H9 (cell line): ENCODE measurements around the gene KIAA1549. TPM values are rescaled to one million over a fixed set of nuclear protein-coding genes. Genes with fewer than 3 reads are reported as not detected.

Experiments
- DNase-seq: peaks from one replicate; pipeline ENCODE4 v3.0.0-alpha.2; 2017
- H2AFZ ChIP-seq: one replicate; pipeline ENCODE4 v1.6.1; 2013; ENCODE audit warnings: mild to moderate bottlenecking, low read length, control low read depth, moderate library complexity
- H2AK5ac ChIP-seq: 2 replicates; pipeline ENCODE4 v1.6.1; 2013; ENCODE audit warnings: low read length, control low read depth, mixed read lengths; ENCODE audit not compliant: insufficient read length
- H2BK120ac ChIP-seq: one replicate; pipeline ENCODE4 v1.6.1; 2013; ENCODE audit warnings: low read depth, mild to moderate bottlenecking, low read length, control low read depth, inconsistent platforms; ENCODE audit not compliant: poor library complexity, severe bottlenecking
- H2BK12ac ChIP-seq: 2 replicates; pipeline ENCODE4 v1.6.1; 2013; ENCODE audit warnings: low read length, control low read depth, mixed read lengths, low read depth; ENCODE audit not compliant: insufficient read length
- H2BK15ac ChIP-seq: 2 replicates; pipeline ENCODE4 v1.6.1; 2013; ENCODE audit warnings: low read depth, low read length, control low read depth
- H2BK20ac ChIP-seq: one replicate; pipeline ENCODE4 v1.6.1; 2013; ENCODE audit warnings: low read depth, mild to moderate bottlenecking, low read length, control low read depth, inconsistent platforms; ENCODE audit not compliant: poor library complexity, severe bottlenecking
- H2BK5ac ChIP-seq: 2 replicates; pipeline ENCODE4 v1.6.1; 2013; ENCODE audit warnings: low read length, control low read depth, mixed read lengths; ENCODE audit not compliant: insufficient read length
- H3K14ac ChIP-seq: 2 replicates; pipeline ENCODE4 v1.6.1; 2013; ENCODE audit warnings: low read length, control low read depth; ENCODE audit not compliant: insufficient read depth
- H3K18ac ChIP-seq: 2 replicates; pipeline ENCODE4 v1.6.1; 2013; ENCODE audit warnings: low read depth, mild to moderate bottlenecking, mixed read lengths, low read length, control low read depth; ENCODE audit not compliant: insufficient read length
- H3K23ac ChIP-seq: 2 replicates; pipeline ENCODE4 v1.6.1; 2013; ENCODE audit warnings: low read length, control low read depth, mixed read lengths, low read depth; ENCODE audit not compliant: insufficient read length
- H3K23me2 ChIP-seq: 2 replicates; pipeline ENCODE4 v1.6.1; 2013; ENCODE audit warnings: low read depth, mild to moderate bottlenecking, mixed read lengths, low read length, control low read depth; ENCODE audit not compliant: insufficient read length, poor library complexity, severe bottlenecking
- H3K27ac ChIP-seq: 2 replicates; pipeline ENCODE4 v1.5.1; 2013; ENCODE audit warnings: low read length, control low read depth, mixed read lengths, low read depth; ENCODE audit not compliant: insufficient read length
- H3K27me3 ChIP-seq: 2 replicates; pipeline ENCODE4 v1.6.1; 2013; ENCODE audit warnings: low read length, control low read depth, inconsistent platforms; ENCODE audit not compliant: insufficient read depth
- H3K4ac ChIP-seq: 2 replicates; pipeline ENCODE4 v1.6.1; 2013; ENCODE audit warnings: low read depth, mild to moderate bottlenecking, control low read depth, inconsistent platforms, low read length, moderate library complexity
- H3K4me1 ChIP-seq: 2 replicates; pipeline ENCODE4 v1.6.1; 2013; ENCODE audit warnings: low read length, control low read depth, inconsistent platforms; ENCODE audit not compliant: insufficient read depth
- H3K4me2 ChIP-seq: 2 replicates; pipeline ENCODE4 v1.6.1; 2013; ENCODE audit warnings: low read length, control low read depth, mixed read lengths; ENCODE audit not compliant: insufficient read length, insufficient read depth
- H3K56ac ChIP-seq: 2 replicates; pipeline ENCODE4 v1.6.1; 2013; ENCODE audit warnings: low read depth, mild to moderate bottlenecking, mixed read lengths, low read length, control low read depth; ENCODE audit not compliant: insufficient read length
- H3K79me1 ChIP-seq: 2 replicates; pipeline ENCODE4 v1.6.1; 2013; ENCODE audit warnings: low read depth, mild to moderate bottlenecking, moderate library complexity, low read length, control low read depth, inconsistent platforms; ENCODE audit not compliant: insufficient read depth, poor library complexity, severe bottlenecking
- H3K79me2 ChIP-seq: 2 replicates; pipeline ENCODE4 v1.6.1; 2013; ENCODE audit warnings: low read length, control low read depth, inconsistent platforms; ENCODE audit not compliant: insufficient read depth
- H3K9ac ChIP-seq: 2 replicates; pipeline ENCODE4 v1.6.1; 2013; ENCODE audit warnings: low read length, control low read depth, mixed read lengths; ENCODE audit not compliant: insufficient read length; ENCODE audit errors: extremely low read depth
- H3K9me3 ChIP-seq: one replicate; pipeline ENCODE4 v1.6.1; 2013; ENCODE audit warnings: low read depth, low read length, inconsistent platforms; ENCODE audit not compliant: control insufficient read depth
- H3T11ph ChIP-seq: one replicate; pipeline ENCODE4 v1.6.1; 2013; ENCODE audit warnings: mild to moderate bottlenecking, low read length, control low read depth, inconsistent platforms
- H4K20me1 ChIP-seq: one replicate; pipeline ENCODE4 v1.6.1; 2013; ENCODE audit not compliant: control insufficient read depth, insufficient read length, insufficient read depth
- H4K5ac ChIP-seq: 2 replicates; pipeline ENCODE4 v1.6.1; 2013; ENCODE audit warnings: low read depth, mild to moderate bottlenecking, mixed read lengths, low read length, control low read depth; ENCODE audit not compliant: insufficient read length
- H4K8ac ChIP-seq: replicated peaks from 2 replicates; pipeline ENCODE4 v1.6.1; 2013; ENCODE audit warnings: low read length, control low read depth, mixed read lengths, low read depth; ENCODE audit not compliant: insufficient read length
- H4K91ac ChIP-seq: 2 replicates; pipeline ENCODE4 v1.6.1; 2013; ENCODE audit warnings: low read depth, mild to moderate bottlenecking, moderate library complexity, mixed read lengths, low read length, control low read depth; ENCODE audit not compliant: insufficient read length
- H3K27ac Mint-ChIP-seq, 3 experiments: 2 replicates in 2 of 3; 3 replicates in 1 of 3; pipeline ENCODE4 v1.8.0; 2020 to 2021; ENCODE audit warnings: mixed read lengths in 3 of 3, mild to moderate bottlenecking in 1 of 3, moderate library complexity in 1 of 3
- H3K27me3 Mint-ChIP-seq: 2 replicates; pipeline ENCODE4 v1.8.0; 2021; ENCODE audit warnings: low read depth, mild to moderate bottlenecking, moderate library complexity, mixed read lengths
- H3K36me3 Mint-ChIP-seq, 3 experiments: 2 replicates in 2 of 3; 3 replicates in 1 of 3; pipeline ENCODE4 v1.8.0; 2020 to 2021; ENCODE audit warnings: low read depth in 3 of 3, mixed read lengths in 3 of 3; ENCODE audit not compliant: insufficient read depth in 1 of 3
- H3K4me1 Mint-ChIP-seq, 2 experiments: 2 replicates each; pipeline ENCODE4 v1.8.0; 2020; ENCODE audit warnings: mixed read lengths in 2 of 2
- H3K4me3 Mint-ChIP-seq, 2 experiments: 2 replicates in 1 of 2; 3 replicates in 1 of 2; pipeline ENCODE4 v1.8.0; 2020 to 2021; ENCODE audit warnings: mild to moderate bottlenecking in 2 of 2, mixed read lengths in 2 of 2, moderate library complexity in 1 of 2
- H3K9me3 Mint-ChIP-seq, 2 experiments: 2 replicates in 1 of 2; 3 replicates in 1 of 2; pipeline ENCODE4 v1.8.0; 2020; ENCODE audit warnings: mild to moderate bottlenecking in 2 of 2, mixed read lengths in 2 of 2, moderate library complexity in 1 of 2
- WGBS: extraction: QIAGEN DNeasy Blood & Tissue Kit; methylation state at CpG from one replicate; pipeline ENCODE4 v1.1.7; 2013; ENCODE audit warnings: missing lambda C conversion rate, low lambda C conversion rate, mixed read lengths; ENCODE audit not compliant: insufficient read length; ENCODE audit errors: extremely low coverage; 5-methylcytosine and 5-hydroxymethylcytosine counted together
- total RNA-seq: library from RNA; stranded (reverse); gene quantifications from 2 replicates; pipeline ENCODE4 v1.2.1, GENCODE V29; 2021
- TF ChIP-seq, protein P1 (sequence below): fragments of 200-600 bp; sonication (generic); conservative IDR thresholded peaks from 3 replicates; pipeline ENCODE4 v1.8.0; 2021; ENCODE audit warnings: antibody characterized with exemption, mild to moderate bottlenecking

The KIAA1549 gene
- total RNA-seq, 1 experiment from 2014 or later = 11.9 TPM

DNA sequence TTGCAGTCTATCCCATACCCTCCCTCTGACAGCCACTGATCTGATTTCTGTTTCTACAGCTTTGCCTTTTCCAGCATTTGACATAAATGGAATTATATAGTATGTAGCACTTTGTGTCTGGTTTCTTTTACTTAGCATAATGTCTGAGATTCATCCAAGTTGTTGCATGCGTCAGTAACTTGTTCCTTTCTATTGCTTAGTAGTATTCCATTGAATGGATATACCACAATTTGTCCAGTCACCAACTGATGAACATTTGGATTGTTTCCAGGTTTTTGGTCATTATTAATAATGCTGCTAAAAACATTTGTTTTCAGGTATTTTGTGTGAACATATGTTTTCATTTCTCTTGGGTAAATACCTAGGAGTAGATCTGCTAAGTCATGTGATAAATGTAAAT lies 6.5 kb upstream of the KIAA1549 start:
- H3K9me3 ChIP-seq = peaks cover 5% of the 10 kb centered on the region

More for the DNA sequence above, 6.5 kb upstream of the KIAA1549 start:
- WGBS = no CpG with 5 or more reads among the region's 1 CpG
- no peak overlapping the region for H4K91ac ChIP-seq
- no peak overlapping the region for H2BK20ac ChIP-seq
- H4K5ac ChIP-seq = no peak overlapping the region
- TF ChIP-seq, protein P1, sequence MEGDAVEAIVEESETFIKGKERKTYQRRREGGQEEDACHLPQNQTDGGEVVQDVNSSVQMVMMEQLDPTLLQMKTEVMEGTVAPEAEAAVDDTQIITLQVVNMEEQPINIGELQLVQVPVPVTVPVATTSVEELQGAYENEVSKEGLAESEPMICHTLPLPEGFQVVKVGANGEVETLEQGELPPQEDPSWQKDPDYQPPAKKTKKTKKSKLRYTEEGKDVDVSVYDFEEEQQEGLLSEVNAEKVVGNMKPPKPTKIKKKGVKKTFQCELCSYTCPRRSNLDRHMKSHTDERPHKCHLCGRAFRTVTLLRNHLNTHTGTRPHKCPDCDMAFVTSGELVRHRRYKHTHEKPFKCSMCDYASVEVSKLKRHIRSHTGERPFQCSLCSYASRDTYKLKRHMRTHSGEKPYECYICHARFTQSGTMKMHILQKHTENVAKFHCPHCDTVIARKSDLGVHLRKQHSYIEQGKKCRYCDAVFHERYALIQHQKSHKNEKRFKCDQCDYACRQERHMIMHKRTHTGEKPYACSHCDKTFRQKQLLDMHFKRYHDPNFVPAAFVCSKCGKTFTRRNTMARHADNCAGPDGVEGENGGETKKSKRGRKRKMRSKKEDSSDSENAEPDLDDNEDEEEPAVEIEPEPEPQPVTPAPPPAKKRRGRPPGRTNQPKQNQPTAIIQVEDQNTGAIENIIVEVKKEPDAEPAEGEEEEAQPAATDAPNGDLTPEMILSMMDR = no peak
- no peaks in the 10 kb centered on the region for H4K20me1 ChIP-seq
- H3K23me2 ChIP-seq = no peaks in the 10 kb centered on the region
- H3K79me1 ChIP-seq = no peaks in the 10 kb centered on the region
- H3K23ac ChIP-seq = no peak overlapping the region
- no peak overlapping the region for H2AK5ac ChIP-seq
- H2BK12ac ChIP-seq = no peak overlapping the region
- H2AFZ ChIP-seq = no peak overlapping the region
- no peak overlapping the region for H3T11ph ChIP-seq
- DNase-seq = no peak
- no peak overlapping the region for H2BK5ac ChIP-seq
- H3K14ac ChIP-seq = no peak overlapping the region
- H3K18ac ChIP-seq = no peak overlapping the region
- no peak overlapping the region for H3K9ac ChIP-seq
- Mint-ChIP-seq H3K36me3 (peaks cover 1 to 8% (median 7%) of the 10 kb centered on the region in 3 experiments; a peak in 3 of 7 replicates), H3K9me3 (peaks cover 10 to 13% of the 10 kb centered on the region in 2 experiments), H3K27ac (no peak overlapping the region), H3K4me1 (peaks cover 10 to 12% of the 10 kb centered on the region in 2 experiments), H3K27me3 (peaks cover 2% of the 10 kb centered on the region), H3K4me3 (no peak overlapping the region)
- H2BK15ac ChIP-seq = no peak overlapping the region
- no peak overlapping the region for H3K4me2 ChIP-seq
- H3K4me1 ChIP-seq = no peaks in the 10 kb centered on the region
- H3K56ac ChIP-seq = no peak overlapping the region
- no peak overlapping the region for H4K8ac ChIP-seq
- H3K79me2 ChIP-seq = no peaks in the 10 kb centered on the region
- no peak overlapping the region for H2BK120ac ChIP-seq
- H3K27ac ChIP-seq = no peak overlapping the region
- no peak overlapping the region for H3K4ac ChIP-seq
- no peaks in the 10 kb centered on the region; the same call in 1 of the 2 replicates for H3K27me3 ChIP-seq
